ENCODE data around the gene DNTTIP2.
A peak's percentile ranks its signal among the peaks of the same experiment; 100 is the strongest.
"Not testable (repeated sequence)": the region's sequence is repeated elsewhere in the genome, so short reads cannot be mapped to it uniquely, and the experiment has no call there.

Gene DNTTIP2

GRCh38 chr1:93880731-93881130, 1.7 kb upstream of the DNTTIP2 start:
- no peak overlapping the region for H3K4me3 ChIP-seq (ENCODE audit: low read length)
- no peak for DNase-seq (ENCODE audit: low read depth, low spot score)

GRCh38 chr1:93878501-93878888, 511 bp downstream of the DNTTIP2 start:
- peak overlapping the region; percentile 71 for H3K4me3 ChIP-seq (ENCODE audit: low read length)
- DNase-seq (ENCODE audit: low read depth, low spot score), result no peak

GRCh38 chr1:93877529-93877928, 1.5 kb downstream of the DNTTIP2 start:
- DNase-seq (ENCODE audit: low read depth, low spot score), result no peak
- H3K4me3 ChIP-seq (ENCODE audit: low read length), result peak overlapping the region; percentile 71

DNA sequence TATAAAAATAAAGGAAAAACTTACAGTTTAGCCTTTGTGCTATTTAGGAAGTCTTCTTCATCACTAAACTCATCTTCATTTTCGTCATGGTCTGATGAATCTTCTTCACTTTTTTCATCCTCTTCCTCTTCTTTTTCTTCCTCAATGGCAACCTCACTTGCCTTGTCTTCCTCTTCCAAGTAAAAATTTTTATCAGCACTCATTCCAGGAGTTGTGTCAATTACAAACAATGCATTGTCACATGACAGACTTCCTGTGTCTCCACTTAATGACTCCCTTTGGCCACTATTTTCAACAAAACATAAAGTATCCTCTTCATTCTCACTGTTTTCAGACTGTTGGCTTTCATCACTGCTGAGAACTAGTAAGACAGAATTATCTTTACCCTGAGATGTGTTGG, 2.8 kb downstream of the DNTTIP2 start:
- H3K4me3 ChIP-seq (ENCODE audit: low read length), result no peak overlapping the region
- no peak for DNase-seq (ENCODE audit: low read depth, low spot score)

DNA sequence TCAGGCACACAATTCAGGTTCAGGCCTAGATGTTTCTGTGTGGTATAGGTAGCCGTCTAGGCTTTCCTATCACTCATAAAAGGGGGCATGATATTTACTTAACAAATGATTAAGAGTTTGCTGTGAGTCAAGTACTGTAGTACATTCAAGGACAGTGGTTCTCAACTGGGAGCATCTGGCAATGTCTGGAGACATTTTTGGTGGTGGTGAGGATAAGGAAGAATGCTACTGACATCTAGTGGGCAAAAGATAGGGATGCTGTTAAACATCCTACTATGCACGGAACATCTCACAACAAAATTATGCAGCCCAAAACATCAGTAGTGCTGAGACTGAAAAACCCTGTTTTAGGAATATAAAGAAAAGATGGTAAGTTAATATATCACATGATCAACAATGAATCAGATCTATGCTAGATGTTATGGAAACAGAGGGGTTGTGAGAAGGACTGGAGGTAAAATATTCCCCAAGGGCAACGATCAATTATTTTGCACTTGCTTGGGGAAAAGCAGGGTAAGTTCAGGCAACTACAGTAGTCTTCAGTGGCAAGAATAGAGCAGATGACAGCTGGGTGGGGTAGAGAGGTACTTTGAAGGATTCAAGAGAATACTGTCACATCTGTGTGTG, 4.9 kb downstream of the DNTTIP2 start:
- H3K4me3 ChIP-seq (ENCODE audit: low read length), result no peak overlapping the region
- DNase-seq (ENCODE audit: low read depth, low spot score), result peak; percentile 32

GRCh38 chr1:93871366-93871765, 7.6 kb downstream of the DNTTIP2 start:
- no peak overlapping the region for H3K4me3 ChIP-seq (ENCODE audit: low read length)
- DNase-seq (ENCODE audit: low read depth, low spot score), result no peak

DNA sequence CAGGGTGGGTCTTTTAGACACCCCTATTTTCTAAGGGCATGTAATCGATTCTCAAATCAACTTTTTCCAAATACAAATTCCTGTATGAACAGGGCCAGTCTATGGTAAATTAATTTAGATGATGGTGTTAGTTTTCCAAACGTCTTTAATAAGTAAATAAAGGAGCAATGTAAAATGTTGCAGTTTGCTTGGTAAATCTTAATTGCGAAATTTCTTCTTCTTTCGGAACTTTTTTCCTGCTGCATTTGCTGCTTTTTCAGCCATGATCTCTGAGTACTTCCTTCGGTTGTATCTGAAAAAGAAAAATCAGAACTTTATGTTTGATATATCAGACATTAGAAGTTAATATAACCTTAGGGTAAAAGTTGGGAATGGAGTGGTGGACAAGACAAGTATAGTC, 9.4 kb downstream of the DNTTIP2 start:
- no peak overlapping the region for H3K4me3 ChIP-seq (ENCODE audit: low read length)
- DNase-seq (ENCODE audit: low read depth, low spot score), result no peak

- not testable (repeated sequence) for DNase-seq (ENCODE audit: low read depth, low spot score); H3K4me3 ChIP-seq (ENCODE audit: low read length)
Observed at GRCh38 chr1:93868492-93868891, 10.5 kb downstream of the DNTTIP2 start.

DNA sequence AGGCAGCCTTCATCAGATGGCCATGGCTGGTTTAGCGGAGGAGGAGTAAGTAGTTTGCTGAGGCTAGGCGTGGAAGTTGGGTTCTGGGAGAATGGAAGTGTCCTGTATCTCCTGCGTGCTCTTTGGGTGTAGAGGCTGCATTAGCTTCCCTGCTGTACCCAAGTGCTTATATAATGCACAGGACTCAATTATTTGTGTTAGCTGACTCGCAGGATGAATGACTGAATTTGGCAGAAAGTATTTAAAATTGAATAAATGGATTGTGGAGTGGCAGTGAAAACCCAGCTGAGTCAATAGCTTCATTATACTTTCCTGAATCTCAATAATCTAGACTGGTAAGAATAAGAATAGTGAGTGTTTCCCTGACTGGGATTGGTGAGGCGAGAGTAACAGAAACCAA, 13.8 kb downstream of the DNTTIP2 start:
- no peak overlapping the region for H3K4me3 ChIP-seq (ENCODE audit: low read length)
- no peak for DNase-seq (ENCODE audit: low read depth, low spot score)

- no peak for DNase-seq (ENCODE audit: low read depth, low spot score)
- H3K4me3 ChIP-seq (ENCODE audit: low read length), result no peak overlapping the region
Observed at GRCh38 chr1:93864175-93864574, 14.8 kb downstream of the DNTTIP2 start.

- not testable (repeated sequence) for H3K4me3 ChIP-seq (ENCODE audit: low read length); DNase-seq (ENCODE audit: low read depth, low spot score)
Observed at GRCh38 chr1:93857653-93858052, 21.4 kb downstream of the DNTTIP2 start.

DNA sequence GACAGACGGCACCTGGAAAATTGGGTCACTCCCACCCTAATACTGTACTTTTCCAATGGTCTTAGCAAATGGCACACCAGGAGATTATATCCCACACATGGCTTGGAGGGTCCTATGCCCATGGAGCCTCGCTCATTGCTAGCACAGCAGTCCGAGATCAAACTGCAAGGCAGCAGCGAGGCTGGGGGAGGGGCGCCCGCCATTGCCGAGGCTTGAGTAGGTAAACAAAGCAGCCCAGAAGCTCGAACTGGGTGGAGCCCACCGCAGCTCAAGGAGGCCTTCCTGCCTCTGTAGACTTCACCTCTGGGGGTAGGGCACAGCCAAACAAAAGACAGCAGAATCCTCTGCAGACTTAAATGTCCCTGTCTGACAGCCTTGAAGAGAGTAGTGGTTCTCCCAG, 23.0 kb downstream of the DNTTIP2 start:
- not testable (repeated sequence) for DNase-seq (ENCODE audit: low read depth, low spot score); H3K4me3 ChIP-seq (ENCODE audit: low read length)

- no peak for DNase-seq (ENCODE audit: low read depth, low spot score)
- no peak overlapping the region for H3K4me3 ChIP-seq (ENCODE audit: low read length)
Observed at GRCh38 chr1:93853940-93854339, 25.1 kb downstream of the DNTTIP2 start.

DNA sequence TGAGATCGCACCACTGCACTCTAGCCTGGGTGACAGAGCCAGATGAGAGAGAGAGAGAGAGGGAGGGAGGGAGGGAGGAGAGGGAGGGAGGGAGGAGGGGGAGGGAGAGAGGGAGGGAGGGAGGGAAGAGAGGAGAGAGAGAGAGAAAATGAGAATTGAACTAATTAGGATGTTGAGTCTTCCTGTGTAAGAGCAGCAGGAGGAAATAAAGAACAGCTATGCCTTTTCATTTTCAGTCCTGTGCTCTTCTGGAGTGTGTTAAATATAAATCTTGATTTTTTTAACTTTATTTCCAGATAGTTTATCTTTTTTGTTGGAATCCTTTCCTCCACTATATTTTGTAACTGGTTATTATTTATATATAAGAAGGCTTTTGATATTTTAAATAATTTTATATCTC, 27.1 kb downstream of the DNTTIP2 start:
- no peak for DNase-seq (ENCODE audit: low read depth, low spot score)
- no peak overlapping the region for H3K4me3 ChIP-seq (ENCODE audit: low read length)

DNA sequence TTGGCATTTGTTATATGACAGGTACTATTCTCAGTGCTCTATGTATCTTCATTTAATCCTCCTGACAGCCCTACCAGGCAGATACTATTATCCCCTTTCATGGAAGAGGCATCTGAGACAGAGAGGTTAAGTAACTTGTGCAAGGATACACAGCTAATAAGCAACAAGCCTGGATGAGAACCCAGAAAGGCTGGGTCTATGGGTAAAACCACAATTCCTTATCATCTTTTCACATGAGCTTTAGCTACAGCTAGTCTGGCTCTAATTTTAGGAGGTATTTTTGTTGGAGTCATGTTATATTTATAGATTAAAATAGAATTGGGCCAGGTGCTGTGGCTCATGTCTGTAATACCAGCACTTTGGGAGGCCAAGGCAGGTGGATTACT, 27.7 kb downstream of the DNTTIP2 start:
- no peak overlapping the region for H3K4me3 ChIP-seq (ENCODE audit: low read length)
- DNase-seq (ENCODE audit: low read depth, low spot score), result no peak

DNA sequence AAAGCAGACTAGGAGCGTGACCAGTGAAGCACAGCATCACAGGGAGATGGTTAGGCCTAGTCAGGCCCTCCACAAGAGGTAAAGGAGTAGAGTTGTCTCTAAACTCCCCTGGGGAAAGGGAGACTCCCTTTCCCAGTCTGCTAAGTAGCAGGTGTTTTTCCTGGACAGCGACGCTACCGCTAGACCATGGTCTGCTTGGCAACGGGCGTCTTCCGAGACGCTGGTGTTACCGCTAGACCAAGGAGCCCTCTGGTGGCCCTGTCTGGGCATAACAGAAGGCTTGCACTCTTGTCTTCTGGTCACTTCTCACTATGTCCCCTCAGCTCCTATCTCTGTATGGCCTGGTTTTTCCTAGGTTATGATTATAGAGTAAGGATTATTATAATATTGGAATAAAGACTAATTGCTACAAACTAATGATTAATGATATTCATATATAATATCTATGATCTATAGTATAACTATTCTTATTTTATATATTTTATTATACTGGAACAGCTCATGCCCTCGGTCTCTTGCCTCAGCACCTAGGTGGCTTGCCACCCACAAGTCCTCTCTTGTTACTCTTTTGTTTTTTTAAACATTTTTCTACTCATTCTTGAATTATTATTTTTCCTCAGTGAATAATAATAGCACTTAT, 28.2 kb downstream of the DNTTIP2 start:
- not testable (repeated sequence) for DNase-seq (ENCODE audit: low read depth, low spot score); H3K4me3 ChIP-seq (ENCODE audit: low read length)

- no peak for DNase-seq (ENCODE audit: low read depth, low spot score)
- peak overlapping the region; percentile 78 for H3K4me3 ChIP-seq (ENCODE audit: low read length)
Observed at GRCh38 chr1:93848350-93848883, 30.6 kb downstream of the DNTTIP2 start.

DNA sequence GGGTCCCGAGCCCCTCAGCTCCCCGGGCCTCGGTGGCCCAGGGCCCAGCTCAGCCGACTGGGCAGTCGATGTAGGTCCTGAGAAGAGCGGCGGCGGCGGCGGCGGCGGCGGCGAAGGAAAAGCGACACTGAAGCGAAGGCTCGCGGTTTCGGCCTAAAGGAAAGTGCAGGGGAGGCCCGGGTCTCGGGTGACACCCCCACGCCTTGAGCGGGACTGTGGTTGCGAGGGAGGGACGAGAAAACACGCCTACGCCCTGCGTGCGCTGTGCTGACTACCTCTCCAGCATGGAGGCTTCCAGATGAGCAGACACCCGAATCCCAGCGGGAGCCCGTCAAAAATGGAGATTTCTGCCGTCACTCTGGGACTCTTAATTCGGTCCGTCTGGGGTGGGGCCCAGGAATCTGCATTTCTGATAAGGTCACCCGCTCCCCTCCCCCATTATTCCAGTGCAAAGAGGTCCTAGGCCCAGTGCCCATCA, 31.2 kb downstream of the DNTTIP2 start:
- peak overlapping the region; percentile 78 for H3K4me3 ChIP-seq (ENCODE audit: low read length)
- peak; percentile 52 for DNase-seq (ENCODE audit: low read depth, low spot score)

DNA sequence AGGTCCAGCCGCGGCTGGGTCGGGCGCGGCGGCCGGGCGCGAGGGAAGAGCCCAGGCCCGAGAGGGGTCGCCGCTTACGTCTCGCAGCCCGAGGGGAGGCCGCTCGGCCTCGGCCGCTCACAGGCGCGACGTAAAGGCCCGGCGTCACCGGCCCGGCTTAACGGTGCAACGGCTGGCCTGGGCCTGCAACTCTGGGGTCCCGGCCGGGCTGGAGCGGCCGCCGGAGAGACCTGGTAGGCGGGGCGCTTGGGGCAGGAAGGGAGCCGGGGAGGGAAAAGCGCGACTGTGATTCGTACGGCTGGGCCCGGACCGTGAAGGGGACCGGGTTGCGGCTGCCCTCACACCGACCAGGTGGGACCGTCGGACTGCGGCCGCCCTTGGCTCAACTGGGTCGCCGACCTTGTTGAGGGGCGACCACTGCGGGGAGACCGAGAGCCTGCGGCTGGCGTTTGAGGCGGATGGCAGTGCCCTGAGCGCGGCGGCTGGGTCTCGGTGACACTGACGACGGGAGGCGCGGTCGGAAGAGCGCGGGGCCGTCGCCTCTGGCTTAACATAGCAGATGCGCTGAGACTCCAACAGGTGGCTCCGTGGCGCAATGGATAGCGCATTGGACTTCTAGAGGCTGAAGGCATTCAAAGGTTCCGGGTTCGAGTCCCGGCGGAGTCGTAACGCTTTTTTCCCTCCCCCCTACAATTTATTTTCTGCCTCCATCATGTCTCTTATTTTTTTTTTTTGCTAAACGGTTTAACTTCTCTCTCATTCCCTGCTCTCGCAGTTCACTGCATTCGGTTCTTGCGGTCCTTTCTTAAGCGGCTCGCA, 31.8 kb downstream of the DNTTIP2 start:
- peak overlapping the region; percentile 78 for H3K4me3 ChIP-seq (ENCODE audit: low read length)
- DNase-seq (ENCODE audit: low read depth, low spot score), result peak; percentile 92
